Stimulated activated CD4-positive, alpha-beta T cell treated with anti-CD3 and anti-CD28 coated beads, Interleukin-2, amount 100 ng/mL, for 4 hours (primary cell): ENCODE results near the gene TMEM221.

Experiments used
- DNase-seq: peaks from one replicate; pipeline ENCODE4 v3.0.0-alpha.2; 2020; ENCODE audit warnings: low read depth

TMEM221 gene

DNA sequence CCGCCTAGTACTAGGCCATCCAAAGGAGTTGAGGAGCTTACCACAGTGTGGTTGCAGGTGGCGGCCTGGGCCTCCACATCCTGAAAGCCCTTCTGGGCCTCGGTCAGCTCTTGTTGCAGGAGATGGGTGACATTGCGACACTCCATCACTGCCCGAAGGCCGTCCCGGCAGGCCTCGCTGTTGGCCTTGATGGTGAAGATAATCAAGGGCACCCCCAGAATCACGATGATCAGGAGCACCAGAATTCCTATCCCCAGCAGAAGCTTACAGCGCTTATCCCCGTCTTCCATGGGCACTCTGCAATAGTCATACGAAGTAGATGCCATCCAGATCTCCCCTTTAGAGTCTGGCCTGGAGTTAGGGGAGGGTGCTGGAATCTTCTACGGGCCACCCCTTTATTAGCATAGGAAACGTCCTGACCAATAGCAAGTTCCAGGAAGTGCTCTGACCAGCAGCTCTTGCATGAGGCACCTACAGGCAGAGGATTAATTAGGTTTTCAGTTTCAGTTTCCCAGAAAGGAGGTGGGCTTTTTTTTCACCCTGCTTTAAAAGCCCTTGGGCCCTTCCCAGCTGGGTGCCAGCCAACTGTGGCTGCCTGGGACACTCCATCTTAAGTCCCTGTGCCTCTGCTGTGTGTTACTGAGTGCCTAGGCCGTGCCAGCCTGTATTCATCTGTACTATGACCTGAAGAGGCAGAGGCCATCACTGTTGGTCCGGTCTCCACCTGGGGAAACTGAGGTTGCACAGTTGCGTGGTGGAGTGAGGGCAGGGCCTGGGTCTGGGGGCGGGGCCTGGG lies 43.0 kb downstream of the TMEM221 start, which contains the start of gene BST2:
Gene BST2, minus strand, starts transcription at position 381 of the 796 bp plus-strand sequence. Its CDS starts 55 bp downstream, at position 326.
- DNase-seq: peak; percentile 50

- no peak for DNase-seq
Observed at GRCh38 chr19:17404621-17405249, 43.7 kb downstream of the TMEM221 start.

GRCh38 chr19:17404015-17404414 lies 44.5 kb downstream of the TMEM221 start:
- no peak for DNase-seq

- DNase-seq: no peak
Observed at GRCh38 chr19:17402982-17403855, 45.2 kb downstream of the TMEM221 start.

DNA sequence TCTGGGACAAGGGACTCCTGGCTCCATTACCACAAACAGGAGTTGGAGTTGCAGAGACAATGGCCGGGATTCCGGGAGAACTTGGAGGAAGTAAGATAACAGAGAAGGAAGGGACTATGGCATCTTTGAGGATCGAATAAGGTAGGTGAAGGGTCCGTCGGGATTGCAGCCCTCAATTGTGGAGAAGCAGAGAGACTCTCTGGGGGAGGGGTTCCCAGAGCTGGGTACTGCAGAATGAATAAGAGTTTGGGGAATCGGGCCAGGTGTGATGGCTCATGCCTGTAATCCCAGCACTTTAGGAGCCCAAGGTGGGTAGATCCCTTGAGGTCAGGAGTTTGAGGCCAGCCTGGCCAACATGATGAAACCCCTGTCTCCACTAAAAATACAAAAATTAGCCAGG lies 46.8 kb downstream of the TMEM221 start:
- DNase-seq: no peak

GRCh38 chr19:17398902-17399527 lies 49.5 kb downstream of the TMEM221 start:
- DNase-seq: no peak

- DNase-seq: peak; percentile 59
Observed at GRCh38 chr19:17394891-17395415, 53.5 kb downstream of the TMEM221 start.

DNA sequence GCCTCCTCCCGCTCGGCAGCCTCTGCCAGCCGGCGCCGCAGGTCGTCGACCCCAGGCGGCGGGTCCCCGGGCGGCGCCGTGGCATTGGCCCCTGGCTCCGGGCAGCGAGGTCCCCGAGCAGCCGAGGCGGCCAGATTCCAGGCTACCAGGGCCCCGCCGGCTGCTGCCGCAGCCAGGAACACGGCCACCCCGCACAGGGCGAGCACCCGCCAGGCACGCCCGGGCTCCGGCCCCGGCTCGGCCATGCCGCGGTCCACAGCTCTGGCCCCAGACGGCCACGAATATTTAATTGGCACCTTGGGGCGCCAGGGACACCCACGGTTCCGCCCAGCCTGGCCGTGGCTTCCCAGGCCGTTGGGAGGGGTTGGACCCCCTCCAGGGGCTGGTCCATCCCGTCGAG lies 54.6 kb downstream of the TMEM221 start, which contains the start of gene CCDC194:
Gene CCDC194, minus strand, starts transcription at position 283 of the 400 bp plus-strand sequence. Its CDS starts 38 bp downstream, at position 245.
- no peak for DNase-seq

DNA sequence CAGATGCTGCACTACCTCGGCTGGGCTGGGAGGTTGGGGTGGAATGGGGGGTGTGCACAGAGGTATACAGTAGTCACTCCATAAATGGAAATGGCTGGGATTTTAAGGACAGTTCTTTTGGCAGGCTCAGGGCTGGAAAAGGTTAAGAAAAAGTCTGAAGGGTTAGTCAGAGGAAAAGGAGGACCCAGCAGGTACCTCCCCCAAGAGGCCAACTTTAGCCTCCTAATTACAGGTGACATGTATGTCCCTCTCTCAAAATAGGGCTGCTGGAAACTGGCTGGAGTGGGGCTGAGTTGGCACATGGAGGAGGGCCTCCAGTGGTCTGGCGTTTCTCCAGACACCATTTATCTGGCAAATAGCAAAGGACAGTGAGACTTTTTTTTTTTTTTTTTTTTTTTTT lies 55.5 kb downstream of the TMEM221 start:
- no peak for DNase-seq

DNA sequence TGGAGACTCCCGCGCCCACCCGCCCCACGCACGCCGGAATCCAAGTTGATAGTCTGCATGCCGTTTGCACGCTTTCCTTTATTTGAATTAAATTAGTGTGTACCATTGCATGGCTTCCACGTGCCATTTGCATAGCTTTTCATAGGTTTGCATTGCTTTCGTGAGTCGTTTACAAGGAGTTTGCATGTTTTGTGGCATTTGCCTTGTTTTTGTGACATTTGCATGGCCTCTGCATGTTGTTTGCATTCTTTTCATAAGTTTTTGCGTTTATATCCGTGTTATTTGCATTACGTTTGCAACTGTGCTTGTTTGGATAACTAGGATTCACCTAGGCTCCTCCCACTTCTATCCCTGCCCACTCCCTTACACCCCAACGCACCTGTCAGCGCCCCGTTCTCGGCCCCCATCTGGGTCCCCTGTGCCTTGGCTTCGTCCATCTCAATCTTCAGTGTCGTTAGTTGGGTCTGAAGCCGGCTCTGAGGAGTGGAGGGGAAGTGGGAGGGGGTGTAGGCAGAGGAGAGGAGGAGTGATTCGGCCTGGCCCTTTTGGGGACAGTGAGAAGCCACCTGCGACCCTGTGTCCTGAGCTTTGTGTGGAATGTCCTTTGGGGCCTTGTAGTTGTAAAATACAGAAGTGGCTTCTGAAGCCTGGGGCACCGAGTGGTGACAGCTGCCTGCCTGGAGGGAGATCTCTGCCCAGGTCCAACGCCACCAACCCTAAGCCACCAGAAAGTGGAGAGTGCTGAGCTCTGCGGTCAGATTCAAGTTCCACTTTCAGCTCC lies 56.9 kb downstream of the TMEM221 start:
- no peak for DNase-seq

DNA sequence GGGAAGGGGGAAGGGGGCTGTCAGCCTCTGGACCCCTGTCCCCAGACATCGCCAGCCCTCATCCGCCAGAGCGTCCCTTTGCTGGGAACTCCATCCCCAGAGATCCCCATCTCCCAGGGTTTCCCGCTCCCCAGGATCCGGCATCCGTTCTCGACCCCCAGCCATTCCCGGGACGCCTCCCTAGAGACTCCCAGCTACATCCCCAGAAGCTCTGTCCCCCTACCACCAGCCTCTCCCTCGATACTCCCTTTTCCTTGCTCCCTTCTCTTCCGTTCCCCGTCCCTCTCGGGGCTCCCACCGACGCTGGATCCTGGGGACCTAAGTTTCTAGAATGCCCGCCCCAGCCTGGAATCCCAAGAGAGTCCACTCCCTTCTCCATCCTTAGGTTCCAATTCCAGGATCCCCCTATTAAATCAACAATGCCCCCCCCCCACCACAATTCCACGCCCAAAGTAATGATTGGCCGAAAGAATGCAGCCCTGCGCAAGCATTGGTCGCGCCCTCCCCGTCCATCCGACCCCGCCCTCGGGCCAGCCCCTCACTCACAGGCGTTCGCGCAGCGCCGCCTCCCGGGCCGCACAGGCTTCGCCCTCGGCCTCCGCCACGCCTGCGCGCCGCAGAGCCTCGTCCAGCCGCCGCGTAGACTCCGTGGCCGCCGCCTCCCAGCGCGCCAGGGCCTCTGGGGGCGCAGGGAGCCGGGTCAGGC lies 57.6 kb downstream of the TMEM221 start:
- DNase-seq: peak; percentile 74

DNA sequence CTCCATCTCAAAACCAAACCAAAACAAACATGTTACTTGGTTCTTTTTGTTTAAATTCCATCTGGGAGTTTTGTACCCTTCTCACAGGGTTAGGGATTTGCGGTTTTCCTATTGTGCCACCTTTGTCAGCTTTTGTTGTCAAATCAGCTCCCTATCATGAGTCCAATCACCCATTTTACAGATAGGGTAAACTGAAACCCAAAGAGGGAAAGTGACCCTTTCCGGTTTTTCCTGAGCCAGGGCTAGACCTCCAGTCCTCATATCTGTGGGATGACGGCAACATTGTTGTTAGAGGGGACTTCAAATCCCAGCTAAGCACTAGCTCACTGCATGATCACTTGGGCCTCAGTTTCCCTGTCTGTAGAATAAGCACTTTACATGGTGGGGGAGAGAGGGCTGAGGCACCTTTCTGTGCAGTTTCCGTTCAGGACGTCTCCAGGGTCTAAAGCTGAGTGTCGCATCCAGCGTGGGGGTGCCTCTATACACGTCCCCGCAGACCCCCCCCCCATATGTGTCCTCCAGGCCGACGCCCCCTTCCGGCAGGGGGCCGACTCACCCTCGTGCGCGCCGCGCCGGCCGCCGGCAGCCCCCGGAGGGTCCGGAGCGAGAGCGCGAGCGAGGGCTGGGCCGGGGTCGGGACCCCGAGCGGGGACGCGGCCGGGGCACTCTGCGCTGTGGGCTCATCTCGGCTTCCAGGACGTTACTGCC lies 58.4 kb downstream of the TMEM221 start:
- DNase-seq: no peak

GRCh38 chr19:17389288-17389687 lies 59.2 kb downstream of the TMEM221 start:
- no peak for DNase-seq

DNA sequence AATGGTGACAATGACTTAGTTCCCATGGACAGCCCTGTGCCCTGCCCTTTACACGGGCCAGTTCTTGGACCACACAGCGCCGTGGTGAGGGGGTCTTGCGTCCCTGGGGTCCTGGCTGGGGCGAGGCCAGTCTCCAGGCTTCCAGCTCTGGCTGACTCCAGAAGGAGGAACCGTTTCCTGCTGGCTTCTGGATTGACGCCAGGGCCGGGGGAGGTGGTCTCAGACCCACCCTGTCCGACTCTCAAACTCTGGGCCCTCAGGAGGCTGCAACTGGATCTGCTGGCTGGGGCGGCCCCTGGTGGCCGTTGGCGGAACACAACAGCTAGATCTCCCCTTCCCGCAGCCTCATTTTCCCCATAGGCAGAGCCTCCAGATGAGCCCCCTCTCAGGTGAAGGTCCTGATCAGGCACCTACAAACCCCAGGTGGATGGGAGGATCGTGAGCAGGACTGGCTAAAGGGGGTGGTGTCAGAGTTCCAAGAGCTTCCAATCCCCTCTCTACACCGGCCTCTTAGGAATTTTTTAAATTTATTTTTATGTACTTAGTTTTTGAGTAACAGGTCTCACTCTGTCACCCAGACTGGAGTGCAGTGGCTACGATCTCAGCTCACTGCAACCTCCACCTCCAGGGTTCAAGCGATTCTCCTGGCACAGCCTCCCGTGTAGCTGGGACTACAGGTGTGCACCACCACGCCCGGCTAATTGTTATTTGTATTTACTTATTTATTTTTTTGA lies 62.4 kb downstream of the TMEM221 start:
- DNase-seq: peak; percentile 39
